Stimulated activated naive CD4-positive, alpha-beta T cell treated with Interleukin-2 at 50 U/mL for 16 hours (primary cell): ENCODE results near the gene SBF2.
"Not testable (repeated sequence)": the region's sequence is repeated elsewhere in the genome, so short reads cannot be mapped to it uniquely, and the experiment has no call there.

Experiments
- DNase-seq: peaks from one replicate; lab custom pipeline; 2025; lab: John Stamatoyannopoulos, UW

SBF2 gene

GRCh38 chr11:10058356-10058755 is 235.7 kb downstream of the SBF2 start:
- DNase-seq: no peak

- no peak for DNase-seq
Observed at GRCh38 chr11:10051868-10052586, 242.0 kb downstream of the SBF2 start.

- DNase-seq: no peak
Observed at GRCh38 chr11:10050561-10050960, 243.5 kb downstream of the SBF2 start.

- DNase-seq: no peak
Observed at GRCh38 chr11:10049756-10050155, 244.3 kb downstream of the SBF2 start.

- no peak for DNase-seq
Observed at GRCh38 chr11:10048350-10048749, 245.7 kb downstream of the SBF2 start.

- DNase-seq: no peak
Observed at GRCh38 chr11:10044618-10045017, 249.4 kb downstream of the SBF2 start.

GRCh38 chr11:10042699-10043098 is 251.3 kb downstream of the SBF2 start:
- no peak for DNase-seq

GRCh38 chr11:10041748-10042446 is 252.1 kb downstream of the SBF2 start:
- DNase-seq: no peak

- no peak for DNase-seq
Observed at GRCh38 chr11:10041332-10041731, 252.7 kb downstream of the SBF2 start.

GRCh38 chr11:10038521-10039302 is 255.3 kb downstream of the SBF2 start:
- DNase-seq: no peak

GRCh38 chr11:10035932-10036331 is 258.1 kb downstream of the SBF2 start:
- not testable (repeated sequence) for DNase-seq

- DNase-seq: no peak
Observed at GRCh38 chr11:10032935-10033334, 261.1 kb downstream of the SBF2 start.

- no peak for DNase-seq
Observed at GRCh38 chr11:10030122-10030490, 263.9 kb downstream of the SBF2 start.

GRCh38 chr11:10029386-10030121 is 264.5 kb downstream of the SBF2 start:
- DNase-seq: no peak

- no peak for DNase-seq
Observed at GRCh38 chr11:10026514-10026913, 267.5 kb downstream of the SBF2 start.

- no peak for DNase-seq
Observed at GRCh38 chr11:10023212-10023611, 270.8 kb downstream of the SBF2 start.

- no peak for DNase-seq
Observed at GRCh38 chr11:10022764-10023163, 271.3 kb downstream of the SBF2 start.

GRCh38 chr11:10021563-10021962 is 272.5 kb downstream of the SBF2 start:
- no peak for DNase-seq

GRCh38 chr11:10019906-10020682 is 273.9 kb downstream of the SBF2 start:
- DNase-seq: no peak

GRCh38 chr11:10017911-10018310 is 276.1 kb downstream of the SBF2 start:
- no peak for DNase-seq

GRCh38 chr11:10017050-10017449 is 277.0 kb downstream of the SBF2 start:
- no peak for DNase-seq
